ENCODE measurements around the gene CDH11.

Gene CDH11

DNA sequence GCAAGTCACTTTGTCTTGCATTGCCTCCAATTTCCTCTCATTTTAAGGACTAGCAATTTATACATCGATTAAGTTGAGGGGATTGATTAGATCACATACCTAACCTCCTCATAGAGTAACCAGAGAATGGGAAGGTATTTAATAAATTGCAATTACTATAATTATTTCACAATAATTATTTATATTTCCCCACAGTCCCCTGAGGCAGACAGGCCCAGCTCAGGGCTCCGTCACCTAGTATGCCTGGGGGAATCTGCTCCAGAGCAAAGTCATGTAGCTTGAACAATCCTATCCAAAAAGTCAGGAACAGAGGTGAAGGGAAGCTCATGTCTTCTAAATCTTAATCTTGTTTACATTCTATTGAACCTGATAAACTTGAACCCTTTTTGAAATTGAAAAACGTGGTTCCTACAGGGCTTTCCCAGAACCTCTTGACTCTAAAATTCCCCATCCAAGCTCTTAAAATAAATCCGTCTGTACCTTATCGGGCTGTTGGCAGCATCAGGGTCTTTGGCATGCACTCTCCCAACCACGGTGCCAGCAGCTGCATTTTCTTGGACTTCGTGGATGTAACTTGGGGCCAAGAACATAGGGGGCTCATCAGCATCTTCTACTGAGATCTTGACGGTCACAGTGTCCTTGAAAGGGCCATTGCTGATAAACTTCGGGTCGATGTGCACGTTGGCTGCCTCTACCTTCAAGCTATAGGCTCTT is 140.1 kb downstream of the CDH11 start:
- Histone ChIP-seq H3K27me3 (no peaks in the 10 kb centered on the region), H3K4me1 (ENCODE audit: control insufficient read depth in 1 of 2, insufficient read depth in 1 of 2, low read depth in 1 of 2, low read length in 1 of 2) (no peaks in the 10 kb centered on the region), H3K27ac (no peak overlapping the region), H3K4me3 (ENCODE audit: low read depth in 1 of 2, low read length in 1 of 2) (no peak overlapping the region), H3K36me3 (no peaks in the 10 kb centered on the region), H3K9me3 (no peaks in the 10 kb centered on the region)
- TF ChIP-seq, protein P1, sequence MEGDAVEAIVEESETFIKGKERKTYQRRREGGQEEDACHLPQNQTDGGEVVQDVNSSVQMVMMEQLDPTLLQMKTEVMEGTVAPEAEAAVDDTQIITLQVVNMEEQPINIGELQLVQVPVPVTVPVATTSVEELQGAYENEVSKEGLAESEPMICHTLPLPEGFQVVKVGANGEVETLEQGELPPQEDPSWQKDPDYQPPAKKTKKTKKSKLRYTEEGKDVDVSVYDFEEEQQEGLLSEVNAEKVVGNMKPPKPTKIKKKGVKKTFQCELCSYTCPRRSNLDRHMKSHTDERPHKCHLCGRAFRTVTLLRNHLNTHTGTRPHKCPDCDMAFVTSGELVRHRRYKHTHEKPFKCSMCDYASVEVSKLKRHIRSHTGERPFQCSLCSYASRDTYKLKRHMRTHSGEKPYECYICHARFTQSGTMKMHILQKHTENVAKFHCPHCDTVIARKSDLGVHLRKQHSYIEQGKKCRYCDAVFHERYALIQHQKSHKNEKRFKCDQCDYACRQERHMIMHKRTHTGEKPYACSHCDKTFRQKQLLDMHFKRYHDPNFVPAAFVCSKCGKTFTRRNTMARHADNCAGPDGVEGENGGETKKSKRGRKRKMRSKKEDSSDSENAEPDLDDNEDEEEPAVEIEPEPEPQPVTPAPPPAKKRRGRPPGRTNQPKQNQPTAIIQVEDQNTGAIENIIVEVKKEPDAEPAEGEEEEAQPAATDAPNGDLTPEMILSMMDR (IDR thresholded peaks at IDR 0.05): no peak

DNA sequence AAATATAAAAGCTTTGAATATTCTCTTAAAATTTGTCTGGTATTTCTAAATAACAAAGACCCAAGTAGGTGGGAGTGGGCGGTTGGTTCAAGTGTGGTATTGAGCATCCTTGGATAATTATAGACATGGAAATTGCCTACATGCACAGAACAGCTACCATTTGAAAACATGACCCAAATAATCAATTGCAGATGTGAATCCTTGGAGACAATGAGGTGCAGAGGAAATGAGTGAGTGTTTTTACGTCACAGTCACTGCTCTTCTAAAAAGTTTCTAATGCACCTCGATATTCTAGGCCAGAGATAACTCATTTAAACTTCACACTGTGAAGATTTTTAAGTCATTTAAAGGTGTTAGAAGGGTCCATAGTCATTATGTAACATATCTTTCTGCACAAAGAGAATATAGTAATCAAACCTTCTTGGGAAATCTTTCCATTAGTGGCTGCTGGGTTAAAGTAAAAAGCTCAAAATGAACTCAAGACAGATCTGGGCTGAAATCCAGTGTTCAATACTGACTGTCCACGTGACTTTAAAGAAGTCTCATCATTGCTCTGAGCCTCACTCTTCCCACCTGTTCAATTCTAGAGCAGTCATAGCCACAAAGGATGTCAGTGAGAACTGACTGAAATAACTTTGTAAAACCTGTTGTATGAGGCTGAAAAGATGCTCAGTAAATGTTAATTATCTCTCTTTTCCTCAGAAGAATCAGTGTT is 144.5 kb downstream of the CDH11 start:
- no peaks in the 10 kb centered on the region for H3K27me3 ChIP-seq
- TF ChIP-seq, protein P1 (IDR thresholded peaks at IDR 0.05): no peak
- H3K27ac ChIP-seq: no peak overlapping the region
- no peak overlapping the region for H3K4me3 ChIP-seq (ENCODE audit: low read depth in 1 of 2, low read length in 1 of 2)
- no peaks in the 10 kb centered on the region for H3K36me3 ChIP-seq
- H3K9me3 ChIP-seq: no peaks in the 10 kb centered on the region
- no peaks in the 10 kb centered on the region for H3K4me1 ChIP-seq (ENCODE audit: control insufficient read depth in 1 of 2, insufficient read depth in 1 of 2, low read depth in 1 of 2, low read length in 1 of 2)

DNA sequence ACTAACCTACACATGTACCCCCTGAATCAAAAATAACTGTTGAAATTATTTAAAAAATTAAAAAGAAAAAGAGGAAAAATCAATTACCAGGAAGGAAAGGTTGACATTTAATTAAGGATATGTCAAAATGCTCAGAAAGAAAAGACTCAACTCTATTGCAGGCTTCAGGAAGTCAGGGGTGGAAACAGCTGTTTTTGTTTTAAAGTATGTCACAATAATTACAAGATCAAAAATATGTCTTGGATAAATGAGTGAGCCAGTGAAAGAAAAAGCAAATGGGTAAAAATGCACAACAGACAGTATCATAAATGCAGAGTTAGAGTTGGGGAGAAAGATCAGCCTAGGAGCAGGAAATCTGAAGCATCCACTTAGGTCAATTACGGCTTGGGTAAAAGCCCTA is 146.0 kb downstream of the CDH11 start:
- H3K4me3 ChIP-seq (ENCODE audit: low read depth in 1 of 2, low read length in 1 of 2): no peak overlapping the region
- H3K36me3 ChIP-seq: no peaks in the 10 kb centered on the region
- no peak overlapping the region for H3K27ac ChIP-seq
- H3K9me3 ChIP-seq: no peaks in the 10 kb centered on the region
- H3K27me3 ChIP-seq: no peaks in the 10 kb centered on the region
- TF ChIP-seq, protein P1 (IDR thresholded peaks at IDR 0.05): no peak
- H3K4me1 ChIP-seq (ENCODE audit: control insufficient read depth in 1 of 2, insufficient read depth in 1 of 2, low read depth in 1 of 2, low read length in 1 of 2): no peaks in the 10 kb centered on the region

DNA sequence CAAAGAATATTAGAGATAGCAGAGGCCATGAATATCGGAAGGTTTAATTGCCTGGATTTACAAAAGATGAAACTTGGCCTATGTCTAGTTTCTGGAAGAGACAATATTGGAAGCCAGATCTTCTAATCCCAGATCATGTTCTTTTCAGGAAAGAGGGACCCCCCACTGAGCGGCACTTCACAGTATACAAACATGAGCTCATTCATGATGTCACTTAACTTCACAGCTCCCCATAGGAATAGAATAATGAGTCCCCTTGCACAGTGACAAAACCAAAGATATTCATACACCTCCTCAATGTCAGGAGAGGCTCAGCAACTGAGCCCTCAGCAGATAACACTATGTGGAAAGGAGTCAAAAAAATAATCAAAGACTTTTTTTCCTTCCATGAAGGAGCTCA is 147.5 kb downstream of the CDH11 start:
- Histone ChIP-seq H3K4me1 (ENCODE audit: control insufficient read depth in 1 of 2, insufficient read depth in 1 of 2, low read depth in 1 of 2, low read length in 1 of 2) (no peaks in the 10 kb centered on the region), H3K9me3 (no peaks in the 10 kb centered on the region), H3K36me3 (no peaks in the 10 kb centered on the region), H3K4me3 (ENCODE audit: low read depth in 1 of 2, low read length in 1 of 2) (no peak overlapping the region), H3K27me3 (no peaks in the 10 kb centered on the region), H3K27ac (no peak overlapping the region)
- TF ChIP-seq, protein P1 (IDR thresholded peaks at IDR 0.05): no peak

DNA sequence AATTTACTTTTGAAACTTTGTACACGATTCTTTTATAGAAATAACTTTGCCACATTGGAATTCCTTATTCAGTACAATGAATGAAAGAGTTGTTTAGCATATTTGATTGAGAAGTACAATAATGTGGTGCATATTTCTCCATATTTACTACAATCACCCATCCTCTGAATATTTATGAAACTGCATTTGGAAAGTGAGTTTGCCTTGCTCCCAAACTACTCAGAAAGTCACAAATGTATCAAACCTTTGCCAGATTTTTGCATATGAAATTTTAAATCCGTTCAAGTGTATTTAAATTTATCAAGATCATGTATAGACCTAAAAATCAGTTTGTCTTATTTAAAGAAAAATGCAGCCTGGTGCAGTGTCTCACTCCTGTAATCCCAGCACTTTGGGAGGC is 148.7 kb downstream of the CDH11 start:
- H3K4me1 ChIP-seq (ENCODE audit: control insufficient read depth in 1 of 2, insufficient read depth in 1 of 2, low read depth in 1 of 2, low read length in 1 of 2): no peaks in the 10 kb centered on the region
- no peaks in the 10 kb centered on the region for H3K36me3 ChIP-seq
- H3K4me3 ChIP-seq (ENCODE audit: low read depth in 1 of 2, low read length in 1 of 2): no peak overlapping the region
- no peaks in the 10 kb centered on the region for H3K9me3 ChIP-seq
- no peak overlapping the region for H3K27ac ChIP-seq
- TF ChIP-seq, protein P1 (IDR thresholded peaks at IDR 0.05): no peak
- no peaks in the 10 kb centered on the region for H3K27me3 ChIP-seq

All from neutrophil (primary cell).